Activated CD4-positive, alpha-beta T cell treated with anti-CD3 and anti-CD28 coated beads for 1 hour (primary cell): ENCODE results near the gene DLGAP4.
"Not testable (repeated sequence)": the region's sequence is repeated elsewhere in the genome, so short reads cannot be mapped to it uniquely, and the experiment has no call there.

Experiments
- DNase-seq: peaks from one replicate; pipeline ENCODE4 v3.0.0-alpha.2; 2020

Gene DLGAP4

DNA sequence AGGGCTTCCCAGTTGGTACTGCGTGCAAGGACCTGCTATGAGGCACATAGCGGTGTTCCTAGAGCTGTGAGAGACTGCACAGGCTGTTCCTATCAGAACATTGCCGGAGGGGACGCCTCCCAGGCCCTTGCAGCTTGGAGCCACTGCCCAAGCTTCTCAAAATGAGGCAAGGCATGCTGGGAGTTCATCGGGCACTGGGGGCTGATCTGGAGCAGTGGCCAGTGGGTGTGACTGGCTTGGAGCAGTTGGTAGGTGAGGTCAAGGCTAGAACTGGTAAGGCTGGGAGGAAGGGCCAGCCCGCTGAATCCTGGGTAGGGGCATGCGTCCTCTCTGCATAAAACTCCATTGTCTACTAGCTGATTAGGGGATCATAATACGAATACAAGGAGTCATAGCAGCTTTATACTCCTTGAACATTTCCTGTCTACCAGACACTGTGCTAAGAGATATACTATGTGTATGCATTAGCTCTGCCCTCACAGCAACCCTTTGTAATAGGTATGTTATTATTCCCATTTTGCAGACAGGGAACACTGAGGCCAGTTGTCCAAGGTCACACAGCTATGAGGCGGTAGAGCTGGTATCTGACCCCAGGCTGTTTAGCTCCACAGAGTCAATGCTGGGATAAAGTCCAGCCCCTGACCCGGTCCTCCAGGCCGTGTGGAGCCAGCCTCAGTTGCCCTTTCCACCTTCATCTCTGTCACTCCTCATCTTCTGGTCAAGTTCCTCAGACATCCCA is 53.7 kb downstream of the DLGAP4 start:
- no peak for DNase-seq

DNA sequence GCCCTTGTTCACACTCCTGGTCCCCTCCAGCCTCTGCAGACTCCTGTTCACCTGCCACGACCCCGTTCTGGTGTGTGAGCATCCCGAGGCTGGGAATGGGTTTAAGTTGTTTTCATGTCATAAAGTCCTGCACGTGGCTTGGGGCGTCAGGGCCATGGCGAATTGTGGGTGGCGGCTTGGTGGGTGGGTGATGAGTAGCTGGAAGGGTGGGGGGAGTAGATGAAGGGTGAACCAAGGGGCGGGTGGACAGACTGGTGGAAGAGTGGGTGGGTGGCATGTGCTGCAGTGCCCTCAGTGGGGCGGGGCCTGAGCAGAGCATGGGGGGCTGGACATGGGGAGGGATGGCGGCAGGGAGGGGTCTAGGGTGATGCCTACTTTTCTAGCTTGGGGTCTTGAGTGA is 54.3 kb downstream of the DLGAP4 start:
- DNase-seq: no peak

DNA sequence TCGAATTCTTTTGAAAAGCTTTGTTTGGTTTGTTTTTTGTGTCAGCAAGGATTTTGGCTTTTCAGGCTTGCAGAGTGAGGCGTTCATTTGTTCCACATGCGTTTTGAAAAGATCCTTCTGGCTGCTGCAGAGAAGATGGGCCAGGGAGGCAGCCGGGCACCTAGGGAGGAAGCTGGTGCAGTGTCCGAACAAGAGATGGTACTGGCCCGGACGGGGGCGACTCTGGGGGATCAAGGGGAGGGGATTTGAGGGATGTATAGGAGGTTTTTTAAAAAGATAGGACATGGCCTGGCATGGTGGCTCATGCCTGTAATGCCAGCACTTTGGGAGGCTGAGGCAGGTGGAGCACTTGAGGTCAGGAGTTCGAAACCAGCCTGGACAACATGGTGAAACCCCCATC is 55.3 kb downstream of the DLGAP4 start:
- DNase-seq: no peak

DNA sequence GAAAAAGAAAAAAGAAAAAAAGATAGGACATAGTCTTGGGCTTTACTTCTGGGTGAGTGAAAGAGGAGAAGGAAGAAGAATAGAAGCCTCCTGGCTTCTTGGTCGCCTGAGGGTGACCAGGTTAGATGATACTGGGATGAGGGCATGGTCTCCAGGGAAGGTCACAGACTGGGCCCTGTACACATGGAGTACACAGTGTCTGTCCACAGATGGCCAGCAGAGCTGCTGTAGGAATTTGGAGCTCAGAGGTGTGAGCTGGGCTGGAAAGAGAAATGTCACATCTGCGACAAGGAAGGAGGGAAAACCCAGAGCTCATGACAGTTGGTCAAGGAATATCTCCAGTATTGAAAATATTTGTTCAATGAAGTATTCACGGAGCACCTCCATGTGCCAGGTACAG is 56.1 kb downstream of the DLGAP4 start:
- no peak for DNase-seq

DNA sequence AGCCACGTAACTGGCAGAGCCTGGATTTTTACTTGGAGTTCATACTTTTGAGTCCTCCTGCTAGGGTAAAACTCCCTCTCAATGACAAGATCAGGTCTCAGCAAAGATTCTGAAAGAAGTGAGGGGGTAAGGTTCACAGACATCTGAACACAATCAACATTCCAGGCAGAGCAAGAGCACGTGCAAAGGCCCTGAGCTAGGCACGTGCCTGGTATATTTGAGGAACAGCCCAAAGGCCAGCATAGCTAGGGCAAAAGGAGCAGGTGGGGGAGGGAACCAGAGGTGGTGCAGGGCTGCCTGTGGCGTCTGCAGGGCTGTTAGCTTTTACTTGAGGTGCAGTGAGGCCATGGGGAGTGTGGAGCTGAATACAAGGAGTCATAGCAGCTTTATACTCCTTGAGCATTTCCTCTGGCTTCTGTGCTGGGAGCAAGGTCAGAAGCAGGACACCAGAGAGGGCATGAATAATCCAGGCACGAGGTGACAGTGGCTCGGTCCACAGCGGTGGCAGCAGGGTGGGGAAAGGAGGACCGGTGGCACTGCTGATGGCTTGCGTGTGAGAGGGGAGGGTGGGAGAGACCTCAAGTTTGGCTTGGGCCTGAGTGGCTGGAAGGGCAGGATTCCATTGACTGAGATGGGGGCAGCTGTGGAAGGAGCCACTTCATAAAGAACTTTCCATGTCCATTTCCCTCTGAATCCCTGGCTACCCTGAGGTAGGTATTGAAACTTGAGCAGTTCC is 57.0 kb downstream of the DLGAP4 start:
- no peak for DNase-seq

DNA sequence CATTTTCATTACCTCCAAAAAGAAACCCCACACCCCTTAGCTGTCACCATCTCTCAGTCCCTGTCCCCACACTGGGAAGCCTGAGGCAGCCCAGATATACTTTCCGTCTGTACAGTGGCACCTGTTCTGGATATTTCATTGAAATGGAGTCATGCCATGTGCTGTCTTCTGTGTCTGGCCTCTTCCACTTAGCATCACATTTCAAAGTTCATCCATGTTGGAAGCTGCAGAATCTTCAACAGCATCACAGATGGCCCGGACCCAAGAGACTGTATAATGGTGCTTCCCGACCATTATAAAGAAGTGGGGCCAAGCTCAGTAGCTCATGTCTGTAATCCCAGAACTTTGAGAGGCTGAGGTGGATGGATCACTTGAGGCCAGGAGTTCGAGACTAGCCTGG is 58.4 kb downstream of the DLGAP4 start:
- no peak for DNase-seq

DNA sequence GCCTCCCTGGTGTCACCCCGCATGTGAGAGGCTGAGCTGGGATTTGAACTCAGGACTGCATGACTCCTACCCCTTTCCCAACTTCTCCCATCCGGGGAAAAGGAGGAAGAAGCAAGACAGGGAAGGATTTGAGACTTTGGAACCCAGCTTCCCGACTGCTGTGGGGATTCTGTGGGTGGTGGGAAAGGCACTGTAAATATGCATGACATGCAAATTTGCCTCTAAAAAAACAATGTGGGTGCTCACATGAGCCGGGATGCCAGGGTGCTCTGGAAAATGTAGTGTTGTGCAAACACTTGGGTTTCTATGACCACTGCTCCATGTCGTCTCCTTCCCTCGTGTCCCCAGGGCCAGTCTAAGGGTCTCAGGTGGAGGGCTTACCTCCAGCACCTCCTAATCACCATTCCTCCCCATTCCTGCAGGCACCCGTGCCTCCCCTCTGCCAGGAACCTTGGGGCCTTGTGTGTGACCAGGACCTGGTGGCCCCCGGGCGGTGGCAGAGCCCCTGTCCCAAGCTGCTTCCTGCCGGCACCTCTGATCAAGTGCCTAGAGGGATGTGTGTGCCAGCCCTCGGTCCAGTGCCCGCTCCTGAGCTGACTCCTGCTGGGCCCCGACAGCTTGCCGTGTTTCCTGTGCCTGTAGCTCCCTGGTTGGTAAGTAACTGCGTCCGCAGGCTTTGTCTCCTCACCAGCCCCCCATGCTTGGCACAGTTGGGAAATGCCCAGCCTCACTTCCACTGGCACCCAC is 60.7 kb downstream of the DLGAP4 start:
- no peak for DNase-seq

DNA sequence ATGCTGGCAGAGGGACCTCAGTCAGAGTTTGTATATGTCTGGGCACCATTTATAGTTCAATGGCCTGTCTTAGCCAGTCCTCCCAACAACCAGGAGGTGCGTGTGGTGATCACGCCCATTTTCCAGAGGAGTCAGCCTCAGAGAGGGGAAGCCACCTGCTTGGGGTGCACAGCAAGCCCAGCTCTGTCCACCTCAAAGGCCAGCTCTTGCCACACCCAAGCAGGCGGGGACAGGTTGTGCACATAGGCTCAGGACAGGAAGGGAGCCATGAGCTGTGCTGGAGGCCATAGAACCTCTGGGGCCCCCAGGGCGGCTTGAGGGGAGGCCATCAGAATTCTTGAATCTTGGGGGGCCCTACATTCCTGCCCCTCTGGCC is 61.2 kb downstream of the DLGAP4 start:
- no peak for DNase-seq

DNA sequence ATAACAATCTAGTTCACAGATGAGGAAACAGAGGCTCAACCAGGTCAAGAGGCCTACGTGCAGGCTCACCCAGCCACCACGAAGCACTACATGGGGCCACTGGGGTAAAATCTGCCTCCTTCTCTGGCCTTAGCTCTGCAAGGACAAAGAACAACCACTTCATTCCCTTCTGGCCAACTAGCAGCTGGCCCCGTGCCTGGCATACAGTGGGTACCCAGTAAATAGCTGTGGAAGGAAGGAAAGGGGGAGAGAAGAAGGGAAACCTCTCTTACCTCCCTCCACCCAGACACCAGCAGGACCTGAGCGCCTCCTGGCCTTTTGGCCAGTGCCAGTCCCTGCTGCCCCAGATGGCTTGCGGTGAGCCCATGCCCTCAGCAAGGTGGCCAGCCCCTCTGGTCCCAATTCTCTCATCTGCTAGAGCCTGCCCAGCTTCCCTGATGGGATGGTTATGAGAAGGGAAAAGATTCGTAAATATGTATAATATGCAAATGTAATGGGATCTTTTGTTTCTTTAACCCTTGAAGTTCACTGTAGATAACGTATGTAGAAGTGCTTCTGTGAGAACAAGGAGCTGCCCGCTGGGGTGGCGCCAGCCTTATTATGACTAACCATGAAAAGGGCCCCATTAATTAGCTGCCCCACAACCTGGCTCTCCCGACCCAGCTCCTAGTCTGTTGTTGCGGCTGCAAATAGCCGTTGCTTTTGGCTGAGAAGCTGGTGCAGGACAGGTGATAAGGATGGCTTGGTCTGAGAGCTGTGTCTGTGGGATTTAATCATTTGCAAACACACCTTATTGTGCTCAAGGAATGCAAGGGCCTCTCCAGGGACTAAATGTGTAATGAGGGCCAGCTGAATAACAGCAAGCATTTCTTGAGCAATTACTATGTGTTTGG is 62.0 kb downstream of the DLGAP4 start:
- DNase-seq: no peak

DNA sequence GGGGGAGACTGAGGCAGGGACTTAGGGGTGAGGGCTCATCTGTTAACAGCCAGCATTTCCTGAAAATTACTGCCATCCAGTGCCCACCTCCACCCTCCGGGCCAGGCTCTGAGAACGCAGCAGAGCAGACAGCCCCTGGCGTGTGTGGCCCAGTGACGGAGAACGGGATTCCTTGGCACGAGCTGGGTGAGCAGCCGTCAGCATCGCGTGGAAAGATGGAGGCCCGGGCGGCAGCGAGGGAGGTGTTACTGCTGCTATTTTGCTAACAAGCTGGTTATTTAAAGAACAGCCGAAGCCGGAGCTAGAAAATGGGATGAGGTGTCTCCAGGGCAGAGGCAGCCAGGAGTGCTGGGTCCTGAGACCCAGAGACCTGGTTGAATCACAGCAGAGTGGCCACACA is 62.7 kb downstream of the DLGAP4 start:
- no peak for DNase-seq

DNA sequence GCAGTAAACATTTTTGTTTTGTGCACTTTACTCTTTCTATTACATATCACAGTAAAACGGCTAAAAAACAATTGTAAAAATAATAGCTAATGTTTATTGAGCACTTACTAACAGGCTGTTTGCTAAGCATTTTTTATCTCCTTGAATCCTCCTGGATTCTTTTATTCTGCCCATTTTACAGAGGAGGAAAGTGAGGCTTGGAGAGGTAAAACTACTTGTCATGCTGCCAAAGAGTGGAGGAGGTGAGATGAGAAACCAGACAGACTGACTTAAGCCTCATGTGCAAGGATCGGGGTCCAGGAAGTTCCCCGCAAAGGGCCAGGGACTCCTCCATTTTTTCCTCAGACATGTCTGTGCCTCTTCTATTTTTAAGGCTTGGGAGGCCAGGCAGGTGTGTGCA is 63.6 kb downstream of the DLGAP4 start:
- no peak for DNase-seq

DNA sequence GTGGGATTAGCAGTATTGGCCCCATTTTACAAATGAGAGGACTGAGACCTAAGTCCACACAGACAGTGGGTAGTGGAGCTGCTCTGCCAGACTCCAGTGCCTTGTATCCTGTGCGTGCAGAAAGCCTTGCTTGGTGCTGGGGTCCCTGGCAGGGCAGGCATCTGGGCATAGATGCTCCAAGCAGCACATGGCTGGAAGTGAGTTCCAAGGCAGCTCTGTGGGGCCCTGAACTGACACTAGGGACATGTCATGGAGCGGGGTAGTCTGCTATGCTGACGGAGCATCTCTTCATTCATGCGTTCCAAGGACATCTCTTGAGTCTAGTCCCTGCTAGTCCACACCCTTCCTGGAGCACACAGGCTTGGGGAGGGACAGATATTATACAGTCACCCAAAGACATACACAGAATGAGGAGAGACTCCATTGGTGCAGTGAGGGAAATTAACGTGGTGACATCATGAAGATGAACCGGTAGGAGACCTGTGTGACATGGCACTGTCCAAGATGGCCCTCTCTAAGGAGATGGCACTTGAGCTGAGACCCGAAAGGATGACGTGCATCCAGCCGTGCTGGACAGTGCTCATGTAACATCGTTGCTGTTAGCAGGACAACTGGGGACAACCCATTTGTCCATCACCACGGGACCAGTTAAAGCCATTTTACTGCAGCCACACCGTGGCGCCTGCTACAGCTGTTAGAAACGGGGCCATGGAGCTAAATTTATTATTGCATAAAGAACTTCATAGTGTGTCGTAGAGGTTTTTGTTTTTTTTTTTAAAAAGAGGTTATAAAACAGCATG is 65.1 kb downstream of the DLGAP4 start:
- no peak for DNase-seq

DNA sequence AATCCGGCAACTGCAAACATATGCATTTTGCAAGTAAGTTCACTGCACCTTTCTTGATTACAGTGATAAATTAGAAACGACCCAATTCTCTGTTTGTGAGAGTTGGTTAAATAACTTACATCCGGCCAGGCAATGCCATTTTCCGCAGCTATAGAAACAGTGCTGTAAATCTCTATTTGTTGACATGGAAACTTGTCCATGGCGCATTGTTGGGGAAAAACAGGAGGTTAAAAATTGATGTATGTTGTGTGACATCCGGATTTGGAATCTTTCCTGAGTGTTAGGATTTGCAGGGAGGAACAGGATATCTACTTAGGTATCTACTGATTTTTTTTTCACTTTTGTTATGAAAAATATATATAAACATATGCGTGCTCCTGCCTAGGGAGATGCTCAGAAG is 66.5 kb downstream of the DLGAP4 start:
- no peak for DNase-seq

DNA sequence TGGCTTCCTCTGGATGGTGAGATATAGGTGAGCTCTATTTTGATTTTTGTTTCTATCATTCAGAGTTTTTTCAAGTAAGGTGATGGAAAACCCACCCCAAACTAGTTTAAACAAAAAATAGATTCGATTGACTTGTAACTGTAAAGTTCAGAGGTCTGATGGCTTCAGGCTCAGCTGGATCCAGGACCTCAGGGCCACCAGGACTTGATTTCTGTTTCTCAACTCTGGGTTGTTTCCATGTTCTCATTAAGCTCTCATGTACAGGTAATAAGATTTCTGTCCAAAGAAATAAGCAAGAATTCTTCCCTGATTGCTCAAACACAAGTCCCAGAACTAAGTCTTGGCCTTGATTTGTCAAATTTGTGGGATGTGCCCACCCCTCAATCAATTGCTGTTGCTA is 67.0 kb downstream of the DLGAP4 start:
- DNase-seq: no peak

DNA sequence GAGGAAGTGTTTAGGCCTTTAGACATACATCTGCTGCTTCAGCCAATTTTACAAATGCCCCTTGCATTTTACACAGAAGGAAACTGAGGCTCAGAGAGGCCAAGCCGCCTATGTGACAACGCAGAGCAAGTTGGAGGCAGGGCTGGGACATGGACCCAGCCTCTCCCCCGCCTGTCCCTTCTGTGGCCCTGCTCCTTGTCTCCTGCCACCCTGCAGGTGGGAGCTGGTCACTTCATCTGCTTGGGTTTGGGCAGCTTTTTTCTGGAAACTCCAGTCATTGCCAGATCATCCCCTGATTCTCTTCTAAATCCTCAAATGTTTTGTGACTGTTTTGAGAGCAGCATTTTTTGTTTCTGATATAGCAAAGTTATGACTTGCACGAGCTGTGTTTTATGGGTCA is 68.9 kb downstream of the DLGAP4 start:
- DNase-seq: no peak

DNA sequence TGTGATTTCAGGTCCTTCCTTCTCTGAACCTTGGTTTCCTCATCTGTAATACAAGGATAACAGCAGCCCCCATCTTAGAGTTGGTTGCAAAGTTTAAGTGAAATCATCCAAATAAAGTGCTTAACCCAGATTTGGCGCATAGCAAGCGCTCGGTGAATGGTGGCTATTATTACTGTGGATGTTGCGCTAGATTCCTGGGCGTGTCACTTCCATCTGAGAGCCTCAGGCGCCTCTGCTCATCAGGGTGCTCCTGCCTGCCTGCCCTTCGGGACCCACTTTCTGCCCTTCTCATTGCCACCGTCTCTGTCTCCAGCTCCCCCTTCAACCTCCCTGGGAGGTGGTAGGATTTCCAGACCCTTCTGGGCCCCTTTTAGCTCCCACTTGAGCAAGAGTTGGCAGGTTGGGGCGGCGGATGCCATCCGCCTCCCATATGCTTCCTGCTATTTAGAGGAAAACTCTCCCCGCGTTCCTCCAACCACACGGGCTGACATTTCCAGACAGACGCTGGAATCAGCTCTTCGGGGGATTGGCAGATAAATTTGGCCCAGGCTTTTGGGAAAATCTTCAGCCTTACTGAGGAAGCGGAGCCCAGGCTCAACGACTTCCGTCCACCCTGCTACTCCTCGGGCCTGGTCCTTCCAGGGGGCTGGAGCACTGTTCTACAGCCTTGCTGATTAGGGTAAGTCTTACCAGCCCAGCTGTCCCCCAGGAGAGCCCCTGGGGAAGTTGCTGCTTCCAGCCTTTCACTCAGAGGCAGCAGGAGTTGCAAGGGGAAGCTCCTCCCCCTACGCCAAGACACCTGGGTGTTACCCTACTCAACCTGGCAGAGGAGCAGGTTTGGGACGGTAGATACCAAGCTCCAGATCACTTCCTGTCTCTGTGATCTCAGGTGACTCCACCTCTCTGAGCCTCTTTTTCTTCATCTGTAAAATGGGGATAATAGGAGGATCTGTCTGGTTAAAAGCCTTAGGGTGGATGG is 71.5 kb downstream of the DLGAP4 start:
- no peak for DNase-seq

DNA sequence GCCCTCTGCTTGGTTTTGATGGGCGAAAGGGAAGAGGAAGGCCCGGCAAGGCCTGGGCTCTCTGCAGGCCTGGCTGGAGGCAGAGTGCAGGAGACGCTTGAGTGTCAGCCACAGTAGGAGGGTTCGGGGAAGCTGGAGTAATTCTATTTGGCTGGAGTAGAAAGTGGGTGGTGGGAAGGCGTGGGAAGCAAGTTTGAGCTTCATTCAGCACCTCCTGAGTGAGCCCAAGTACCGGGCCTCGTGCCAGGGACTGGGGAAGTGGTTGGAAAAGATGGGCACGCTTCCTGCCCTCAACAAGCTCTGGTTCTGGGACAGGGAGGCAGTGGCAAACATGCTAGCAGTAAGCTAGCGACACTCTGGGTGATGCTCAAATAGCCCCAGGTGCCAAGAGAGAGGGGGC is 72.5 kb downstream of the DLGAP4 start:
- no peak for DNase-seq

DNA sequence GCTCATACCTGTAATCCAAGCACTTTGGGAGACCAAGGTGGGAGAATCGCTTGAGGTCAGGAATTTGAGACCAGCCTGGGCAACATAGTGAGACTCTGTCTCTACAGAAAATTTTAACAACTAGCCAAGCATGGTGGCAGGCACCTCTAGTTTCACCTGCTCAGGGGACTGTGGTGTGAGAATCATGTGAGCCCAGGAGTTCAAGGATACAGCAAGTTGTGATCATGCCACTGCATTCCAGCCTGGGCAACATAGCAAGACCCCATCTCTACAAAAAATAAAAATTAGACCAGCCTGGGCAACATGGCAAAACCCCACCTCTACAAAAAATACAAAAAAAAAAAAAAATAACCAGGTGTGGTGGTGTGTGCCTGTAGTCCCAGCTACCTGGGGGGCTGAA is 73.8 kb downstream of the DLGAP4 start:
- DNase-seq: not testable (repeated sequence)

DNA sequence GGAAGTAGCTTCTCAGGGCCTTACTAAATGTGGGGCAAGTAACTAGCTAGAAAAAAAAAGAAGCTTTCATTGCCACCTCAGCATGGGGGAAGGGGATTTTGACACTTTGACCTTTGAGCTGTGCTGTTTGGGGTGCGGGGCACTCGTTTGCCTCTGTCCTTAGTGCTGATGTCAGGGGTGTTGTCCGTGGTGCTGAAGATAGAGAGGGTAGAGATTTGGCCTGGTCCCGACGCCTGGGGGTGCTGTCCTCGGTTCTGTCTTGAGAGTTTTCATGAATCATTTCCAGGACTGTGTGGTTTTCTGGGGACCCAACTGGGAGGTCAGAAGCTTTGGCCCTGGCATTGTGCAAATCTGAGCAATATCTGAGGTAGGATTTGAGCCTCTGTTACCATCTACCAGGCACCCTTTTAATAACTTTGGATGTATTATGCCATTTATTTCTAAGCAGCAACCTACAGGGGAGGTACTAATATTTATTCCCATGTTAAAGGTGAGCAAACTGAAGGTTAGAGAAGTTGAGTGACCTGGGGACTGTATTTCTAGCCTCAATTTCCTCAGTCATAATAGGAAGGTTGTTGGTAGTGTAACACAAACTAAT is 78.0 kb downstream of the DLGAP4 start:
- DNase-seq: no peak

DNA sequence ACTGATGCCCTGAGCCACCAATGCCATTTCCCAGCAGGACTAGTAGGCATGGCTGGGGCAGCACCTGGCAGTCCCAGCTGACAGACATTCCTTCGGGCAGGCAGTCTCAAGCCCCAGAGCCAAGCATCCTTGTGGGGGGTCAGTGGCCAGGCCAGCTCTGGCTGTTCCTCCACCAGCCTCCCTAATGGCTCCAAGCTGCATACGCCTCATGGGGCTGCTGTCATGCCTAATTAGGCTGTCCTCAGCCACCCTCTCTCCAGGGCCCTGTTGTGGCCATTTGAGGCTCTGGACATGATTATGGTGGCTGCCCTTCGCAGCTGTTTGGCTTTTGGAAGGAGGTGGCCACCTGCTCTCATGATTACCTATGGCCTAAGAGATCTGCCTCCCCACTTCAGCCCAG is 79.4 kb downstream of the DLGAP4 start:
- DNase-seq: no peak

DNA sequence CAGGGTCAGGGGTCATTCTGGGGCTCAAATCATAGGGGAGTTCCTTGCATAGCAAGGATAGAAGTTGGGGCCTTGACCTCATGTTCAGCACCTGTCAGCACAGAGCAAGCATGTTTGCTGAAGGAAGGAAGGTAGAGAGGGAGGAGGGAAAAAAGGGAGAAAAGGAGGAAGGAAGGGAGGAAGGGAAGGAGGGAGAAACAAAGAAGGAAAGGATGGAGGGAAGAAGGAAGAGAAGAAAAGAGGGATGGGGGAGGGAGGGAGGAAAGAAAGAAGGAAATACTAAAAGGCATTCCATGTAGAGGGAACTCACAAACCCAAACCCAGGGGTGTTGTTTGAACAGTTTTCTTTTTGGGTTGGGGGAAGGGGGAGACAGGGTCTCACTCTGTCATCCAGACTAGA is 80.1 kb downstream of the DLGAP4 start:
- no peak for DNase-seq
